Stimulated activated CD8-positive, alpha-beta memory T cell treated with anti-CD3 and anti-CD28 coated beads, Interleukin-12 subunit alpha, Interleukin-12 subunit beta, amount 100 ng/mL, for 1 hour (primary cell): ENCODE data around the gene SYNGR1.

Experiments
- DNase-seq: peaks from one replicate; pipeline ENCODE4 v3.0.0-alpha.2; 2020; ENCODE audit warnings: low read depth

Gene SYNGR1

GRCh38 chr22:39431216-39431801, 81.5 kb downstream of the SYNGR1 start:
- no peak for DNase-seq

GRCh38 chr22:39431821-39432251, 82.0 kb downstream of the SYNGR1 start:
- DNase-seq = no peak

GRCh38 chr22:39432361-39432811, 82.6 kb downstream of the SYNGR1 start:
- DNase-seq = no peak

- DNase-seq = no peak
Measured at GRCh38 chr22:39433476-39434242, 83.9 kb downstream of the SYNGR1 start.

GRCh38 chr22:39434243-39434653, 84.5 kb downstream of the SYNGR1 start:
- DNase-seq = no peak

GRCh38 chr22:39434721-39435120, 84.9 kb downstream of the SYNGR1 start:
- DNase-seq = no peak
